H1 (cell line): Measurements from ENCODE around the gene CAMKMT. TPM values are rescaled to one million over a fixed set of nuclear protein-coding genes. Genes with fewer than 3 reads are reported as not detected.

Source experiments
- CTCF ChIA-PET: fragments of 300-600 bp; sonication (Branson Sonifier 250); formaldehyde crosslinking; loops from one replicate; lab custom pipeline; 2021; ENCODE audit not compliant: partially characterized antibody; lab: Charles Lee
- POLR2A ChIA-PET: fragments of 300-600 bp; sonication (Branson Sonifier 250); formaldehyde crosslinking; loops from one replicate; lab custom pipeline; 2021; ENCODE audit warnings: inconsistent platforms; ENCODE audit not compliant: partially characterized antibody; lab: Charles Lee
- DNase-seq, 2 experiments: peaks; one replicate each; pipeline versions ENCODE4 v3.0.0 to v3.0.0-alpha.2; 2010 to 2022; ENCODE audit warnings: low spot score in 2 of 2, low read depth in 1 of 2, mixed read lengths in 1 of 2
- FAIRE-seq: peaks from 2 replicates; lab custom pipeline; 2011; peaks lifted over from hg19 to GRCh38; lab: Jason Lieb, UNC
- H2AFZ ChIP-seq: 2 replicates; pipeline ENCODE4 v1.8.1; 2012; ENCODE audit warnings: low read length, inconsistent platforms
- H2AK5ac ChIP-seq: 2 replicates; pipeline ENCODE4 v1.6.1; 2013; ENCODE audit warnings: low read depth, low read length
- H2BK120ac ChIP-seq: replicated peaks from 2 replicates; pipeline ENCODE3; 2013; ENCODE audit warnings: low read depth, low read length, inconsistent platforms
- H2BK12ac ChIP-seq: 2 replicates; pipeline ENCODE4 v1.6.1; 2013; ENCODE audit warnings: low read depth, low read length
- H2BK15ac ChIP-seq: 2 replicates; pipeline ENCODE4 v1.6.1; 2013; ENCODE audit warnings: low read length
- H2BK20ac ChIP-seq: 2 replicates; pipeline ENCODE4 v1.6.1; 2013; ENCODE audit warnings: low read length
- H2BK5ac ChIP-seq: 2 replicates; pipeline ENCODE4 v1.6.1; 2013; ENCODE audit warnings: low read depth, low read length
- H3K14ac ChIP-seq: 2 replicates; pipeline ENCODE4 v1.6.1; 2013; ENCODE audit warnings: inconsistent platforms; ENCODE audit not compliant: insufficient read length
- H3K18ac ChIP-seq: 2 replicates; pipeline ENCODE4 v1.6.1; 2013; ENCODE audit warnings: low read length; ENCODE audit errors: extremely low read depth
- H3K23ac ChIP-seq: 2 replicates; pipeline ENCODE4 v1.6.1; 2013; ENCODE audit warnings: inconsistent platforms; ENCODE audit not compliant: insufficient read length
- H3K23me2 ChIP-seq: 2 replicates; pipeline ENCODE4 v1.6.1; 2013; ENCODE audit warnings: low read depth, low read length
- H3K27ac ChIP-seq: 2 replicates; pipeline ENCODE4 v1.6.1; 2011; ENCODE audit warnings: low read depth, low read length, inconsistent platforms
- H3K27me3 ChIP-seq, 4 experiments: replicated peaks in 1 of 4; 1 replicate in 1 of 4; 2 replicates in 3 of 4; pipeline versions ENCODE4 v1.6.1 to v1.8.1; 2011 to 2013; ENCODE audit warnings: low read length in 3 of 4, mild to moderate bottlenecking in 3 of 4, inconsistent platforms in 2 of 4, mixed read lengths in 2 of 4, moderate library complexity in 1 of 4; ENCODE audit not compliant: control insufficient read depth in 3 of 4, insufficient read depth in 3 of 4; ENCODE audit errors: extremely low read depth in 1 of 4
- H3K36me3 ChIP-seq, 4 experiments: 2 replicates each; pipeline versions ENCODE4 v1.6.1 to v1.8.1; 2011 to 2013; ENCODE audit warnings: mild to moderate bottlenecking in 4 of 4, low read length in 3 of 4, moderate library complexity in 2 of 4, control low read depth in 1 of 4, inconsistent platforms in 1 of 4; ENCODE audit not compliant: insufficient read depth in 4 of 4, control insufficient read depth in 2 of 4
- H3K4ac ChIP-seq: replicated peaks from 2 replicates; pipeline ENCODE3; 2013; ENCODE audit warnings: low read length, low read depth, mixed read lengths, inconsistent platforms; ENCODE audit not compliant: insufficient read length
- H3K4me1 ChIP-seq, 4 experiments: replicated peaks in 1 of 4; 1 replicate in 1 of 4; 2 replicates in 3 of 4; pipeline versions ENCODE4 v1.6.1 to v1.8.1; 2011 to 2013; ENCODE audit warnings: low read length in 3 of 4, inconsistent platforms in 2 of 4, mixed read lengths in 1 of 4; ENCODE audit not compliant: insufficient read depth in 4 of 4, control insufficient read depth in 3 of 4
- H3K4me2 ChIP-seq, 2 experiments: 2 replicates each; pipeline versions ENCODE4 v1.6.1 to v1.8.1; 2011 to 2013; ENCODE audit warnings: low read depth in 2 of 2, low read length in 2 of 2, control low read depth in 1 of 2, inconsistent platforms in 1 of 2, mild to moderate bottlenecking in 1 of 2; ENCODE audit not compliant: insufficient read depth in 1 of 2
- H3K4me3 ChIP-seq, 4 experiments: fragments of 200-600, 300-600 bp in 1 of 4; sonication (generic), shearing (Covaris generic), sonication (Bioruptor Twin) in 1 of 4; 2 replicates each; pipeline versions ENCODE4 v1.5.1 to v1.8.1; 2011 to 2016; ENCODE audit warnings: low read length in 4 of 4, low read depth in 3 of 4, control low read depth in 2 of 4, inconsistent platforms in 2 of 4, mild to moderate bottlenecking in 2 of 4, mixed read lengths in 1 of 4, moderate library complexity in 1 of 4; ENCODE audit not compliant: insufficient read depth in 2 of 4; ENCODE audit errors: extremely low read depth in 1 of 4
- H3K56ac ChIP-seq: replicated peaks from 2 replicates; pipeline ENCODE3; 2013; ENCODE audit warnings: low read depth, mild to moderate bottlenecking, mixed read lengths, low read length, inconsistent platforms; ENCODE audit not compliant: insufficient read length
- H3K79me1 ChIP-seq: 2 replicates; pipeline ENCODE4 v1.6.1; 2013; ENCODE audit warnings: low read depth, low read length, control low read depth
- H3K79me2 ChIP-seq, 2 experiments: 2 replicates each; pipeline versions ENCODE4 v1.6.1 to v1.8.1; 2012 to 2013; ENCODE audit warnings: low read length in 2 of 2, mild to moderate bottlenecking in 2 of 2, inconsistent platforms in 1 of 2; ENCODE audit not compliant: insufficient read depth in 2 of 2, control insufficient read depth in 1 of 2
- H3K9ac ChIP-seq, 4 experiments: replicated peaks in 1 of 4; 1 replicate in 1 of 4; 2 replicates in 3 of 4; pipeline versions ENCODE4 v1.6.1 to v1.8.1; 2011 to 2013; ENCODE audit warnings: low read depth in 3 of 4, low read length in 3 of 4, control low read depth in 2 of 4, mild to moderate bottlenecking in 2 of 4, moderate library complexity in 2 of 4, inconsistent platforms in 1 of 4; ENCODE audit errors: extremely low read depth in 1 of 4
- H3K9me3 ChIP-seq, 2 experiments: 2 replicates each; pipeline versions ENCODE4 v1.6.1 to v1.8.1; 2012 to 2013; ENCODE audit warnings: mild to moderate bottlenecking in 2 of 2, moderate library complexity in 2 of 2, control low read depth in 1 of 2, inconsistent platforms in 1 of 2, low read depth in 1 of 2, low read length in 1 of 2, mixed read lengths in 1 of 2; ENCODE audit not compliant: insufficient read depth in 2 of 2
- H4K20me1 ChIP-seq, 2 experiments: replicated peaks in 1 of 2; 2 replicates each; pipeline versions ENCODE3 to v1.8.1; 2011 to 2013; ENCODE audit warnings: inconsistent platforms in 2 of 2, low read length in 2 of 2, mild to moderate bottlenecking in 1 of 2; ENCODE audit not compliant: insufficient read depth in 2 of 2, control insufficient read depth in 1 of 2
- H4K5ac ChIP-seq: 2 replicates; pipeline ENCODE4 v1.6.1; 2013; ENCODE audit warnings: low read length, low read depth, mixed read lengths, inconsistent platforms; ENCODE audit not compliant: insufficient read length
- H4K8ac ChIP-seq: 2 replicates; pipeline ENCODE4 v1.8.0; 2013; ENCODE audit warnings: mild to moderate bottlenecking, moderate library complexity, low read length, inconsistent platforms; ENCODE audit not compliant: insufficient read depth; ENCODE audit errors: extremely low read depth
- H4K91ac ChIP-seq: replicated peaks from 2 replicates; pipeline ENCODE3; 2013; ENCODE audit warnings: low read length, mixed read lengths, inconsistent platforms; ENCODE audit not compliant: insufficient read length
- BACH1 ChIP-seq: IDR thresholded peaks from 2 replicates; pipeline ENCODE4 v1.6.1; 2012; ENCODE audit warnings: low read length, improper control_type of control experiment
- FOSL1 ChIP-seq: IDR thresholded peaks from 2 replicates; pipeline ENCODE4 v1.6.1; 2011; ENCODE audit warnings: mild to moderate bottlenecking, low read depth, low read length, moderate library complexity; ENCODE audit not compliant: insufficient read depth
- GABPA ChIP-seq: IDR thresholded peaks from 2 replicates; pipeline ENCODE4 v1.6.1; 2011; ENCODE audit warnings: mild to moderate bottlenecking, low read length, moderate library complexity, borderline replicate concordance; ENCODE audit not compliant: insufficient read depth
- NANOG ChIP-seq: IDR thresholded peaks from 2 replicates; pipeline ENCODE4 v1.6.1; 2011; ENCODE audit warnings: low read length, low read depth, mild to moderate bottlenecking, inconsistent platforms; ENCODE audit not compliant: insufficient read depth, poor library complexity, severe bottlenecking
- RAD21 ChIP-seq, 2 experiments: IDR thresholded peaks in 1 of 2; conservative IDR thresholded peaks in 1 of 2; 2 replicates each; pipeline ENCODE4 v1.6.1; 2011; ENCODE audit warnings: low read depth in 2 of 2, low read length in 2 of 2, improper control_type of control experiment in 1 of 2, inconsistent platforms in 1 of 2, mild to moderate bottlenecking in 1 of 2, moderate library complexity in 1 of 2
- RBBP5 ChIP-seq: IDR thresholded peaks from 2 replicates; pipeline ENCODE4 v1.7.1; 2012; ENCODE audit warnings: low read depth, mild to moderate bottlenecking, inconsistent platforms, low read length, moderate library complexity, borderline replicate concordance
- RXRA ChIP-seq: IDR thresholded peaks from 2 replicates; pipeline ENCODE4 v1.6.1; 2011; ENCODE audit warnings: low read depth, mild to moderate bottlenecking, low read length, moderate library complexity; ENCODE audit not compliant: insufficient read depth
- SP4 ChIP-seq: IDR thresholded peaks from 2 replicates; pipeline ENCODE4 v1.6.1; 2012; ENCODE audit warnings: low read length, inconsistent platforms
- WGBS, 2 experiments: shearing (Covaris generic) in 1 of 2; methylation state at CpG; one replicate each; pipeline versions ENCODE4 v1.1.6 to v1.1.7; 2013 to 2015; ENCODE audit warnings: low lambda C conversion rate in 2 of 2, mixed read lengths in 2 of 2, inconsistent platforms in 1 of 2, low coverage in 1 of 2, missing lambda C conversion rate in 1 of 2; ENCODE audit not compliant: insufficient replicate concordance in 2 of 2, insufficient coverage in 1 of 2, insufficient read length in 1 of 2; ENCODE audit errors: extremely low coverage in 1 of 2, missing lambda C conversion rate in 1 of 2; 5-methylcytosine and 5-hydroxymethylcytosine counted together
- polyA plus RNA-seq, 7 experiments: library from polyadenylated mRNA; depleted of rRNA in 3 of 7; stranded (reverse) in 5 of 7; unstranded in 2 of 7; fragments of >200 nt in 5 of 7; fragments of 200-250 nt in 2 of 7; gene quantifications; 1 replicate in 5 of 7; 2 replicates in 1 of 7; 4 replicates in 1 of 7; pipeline versions ENCODE4 v1.2.1 to v1.2.3, GENCODE V29; 2011 to 2013; ENCODE audit warnings: missing spikeins in 2 of 7, mixed read lengths in 2 of 7
- total RNA-seq: library from RNA; stranded (reverse); fragmentation: NEBNext Ultra II Directional; extraction: Animal tissue kit (Norgen Biotek cat#: 25700); gene quantifications from 2 replicates; pipeline ENCODE4 v1.2.1, GENCODE V29; 2021

The CAMKMT gene
- total and polyA plus RNA-seq, 2 of the 8 experiments (the other 6 are each of a cell fraction or from before 2014, with no cell fraction given) = 14.7 to 22.4 TPM

- TF ChIP-seq RAD21 (IDR thresholded peaks at IDR 0.05 in 1 of 2, conservative IDR thresholded peaks at IDR 0.05 in 1 of 2; ENCODE audit: low read depth in 2 of 2, low read length in 2 of 2) = no peak
- no peak for TF ChIP-seq RBBP5
- TF ChIP-seq BACH1 = no peak
- TF ChIP-seq NANOG = no peak
- no peak for TF ChIP-seq FOSL1
- no peak for TF ChIP-seq RXRA
- TF ChIP-seq GABPA = no peak
- TF ChIP-seq SP4 = no peak
- Histone ChIP-seq H3K4me3 (no peak overlapping the region), H3K79me2 (no peaks in the 10 kb centered on the region), H3K4me1 (peaks cover 0 to 2% (median 0%) of the 10 kb centered on the region in 4 experiments; a peak in 2 of 7 replicates), H2BK12ac (no peak overlapping the region), H2AFZ (no peak overlapping the region), H3K9ac (no peak overlapping the region), H3K79me1 (no peaks in the 10 kb centered on the region), H4K20me1 (no peaks in the 10 kb centered on the region), H4K5ac (no peak overlapping the region), H3K36me3 (no peaks in the 10 kb centered on the region), H3K27ac (no peak overlapping the region), H4K8ac (no peak overlapping the region), H2AK5ac (no peak overlapping the region), H2BK120ac (no peak overlapping the region), H3K23me2 (no peaks in the 10 kb centered on the region), H3K27me3 (no peaks in the 10 kb centered on the region), H2BK5ac (no peak overlapping the region), H2BK15ac (no peak overlapping the region), H3K23ac (no peak overlapping the region), H3K4ac (no peak overlapping the region), H3K56ac (no peak overlapping the region), H3K4me2 (no peak overlapping the region), H2BK20ac (no peak overlapping the region), H3K9me3 (no peaks in the 10 kb centered on the region), H3K18ac (no peak overlapping the region), H3K14ac (no peak overlapping the region), H4K91ac (no peak overlapping the region)
- ChIA-PET CTCF (no interaction called here), POLR2A (no interaction called here)
- FAIRE-seq = no peak
- no peak for DNase-seq
- 94% methylated on average over 1 of the region's 1 CpG; no CpG with 5 or more reads in 1 of the 2 experiments for WGBS, 2 experiments
Observed at GRCh38 chr2:44533508-44533907, 171.8 kb downstream of the CAMKMT start.
